Testis (tissue), 2 donors: ENCODE data around the gene SPACA7.

Experiments used
- POLR2A ChIP-seq: fragments of 450-650 bp; IDR thresholded peaks from one replicate; pipeline ENCODE4 v1.6.1; 2017; ENCODE audit warnings: antibody characterized with exemption, mild to moderate bottlenecking, moderate library complexity
- TF ChIP-seq, protein P1 (sequence below), 3 experiments: fragments of 450-650 bp in 2 of 3; fragments of 200-600 bp in 1 of 3; sonication (generic) in 1 of 3; IDR thresholded peaks; one replicate each; pipeline ENCODE4 v1.5.1; 2016 to 2019; ENCODE audit warnings: antibody characterized with exemption in 3 of 3, mild to moderate bottlenecking in 2 of 3, moderate library complexity in 1 of 3

DNA sequence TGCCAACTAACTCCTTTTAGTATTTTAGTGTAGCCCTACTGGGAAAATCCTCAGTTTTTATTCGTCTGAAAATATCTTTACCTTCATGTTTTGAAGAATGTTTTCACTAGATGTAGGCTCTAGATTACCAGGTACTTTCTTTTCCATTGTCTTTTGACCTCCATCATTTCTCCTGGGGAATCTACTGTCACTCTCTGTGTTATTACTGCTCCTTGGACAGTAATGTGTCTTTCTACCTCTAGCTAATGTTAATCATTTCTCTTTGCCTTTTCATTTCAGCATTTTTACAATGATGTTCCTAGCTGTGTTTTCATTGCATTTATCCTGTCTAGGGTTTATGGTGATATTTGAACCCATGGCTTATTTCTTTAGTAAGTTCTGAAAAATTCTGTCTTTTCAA, 61.9 kb downstream of the SPACA7 start:
- TF ChIP-seq, protein P1, sequence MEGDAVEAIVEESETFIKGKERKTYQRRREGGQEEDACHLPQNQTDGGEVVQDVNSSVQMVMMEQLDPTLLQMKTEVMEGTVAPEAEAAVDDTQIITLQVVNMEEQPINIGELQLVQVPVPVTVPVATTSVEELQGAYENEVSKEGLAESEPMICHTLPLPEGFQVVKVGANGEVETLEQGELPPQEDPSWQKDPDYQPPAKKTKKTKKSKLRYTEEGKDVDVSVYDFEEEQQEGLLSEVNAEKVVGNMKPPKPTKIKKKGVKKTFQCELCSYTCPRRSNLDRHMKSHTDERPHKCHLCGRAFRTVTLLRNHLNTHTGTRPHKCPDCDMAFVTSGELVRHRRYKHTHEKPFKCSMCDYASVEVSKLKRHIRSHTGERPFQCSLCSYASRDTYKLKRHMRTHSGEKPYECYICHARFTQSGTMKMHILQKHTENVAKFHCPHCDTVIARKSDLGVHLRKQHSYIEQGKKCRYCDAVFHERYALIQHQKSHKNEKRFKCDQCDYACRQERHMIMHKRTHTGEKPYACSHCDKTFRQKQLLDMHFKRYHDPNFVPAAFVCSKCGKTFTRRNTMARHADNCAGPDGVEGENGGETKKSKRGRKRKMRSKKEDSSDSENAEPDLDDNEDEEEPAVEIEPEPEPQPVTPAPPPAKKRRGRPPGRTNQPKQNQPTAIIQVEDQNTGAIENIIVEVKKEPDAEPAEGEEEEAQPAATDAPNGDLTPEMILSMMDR (IDR thresholded peaks at IDR 0.05): no peak
- TF ChIP-seq POLR2A: no peak
